ENCODE results near the gene MRPL1. TPM values are rescaled to one million over a fixed set of nuclear protein-coding genes. Genes with fewer than 3 reads are reported as not detected.
A peak's percentile ranks its signal among the peaks of the same experiment; 100 is the strongest.
"Not testable (repeated sequence)": the region's sequence is repeated elsewhere in the genome, so short reads cannot be mapped to it uniquely, and the experiment has no call there.

MRPL1 gene
- total RNA-seq, 1 donor from 2014 or later = 38.6 TPM

DNA sequence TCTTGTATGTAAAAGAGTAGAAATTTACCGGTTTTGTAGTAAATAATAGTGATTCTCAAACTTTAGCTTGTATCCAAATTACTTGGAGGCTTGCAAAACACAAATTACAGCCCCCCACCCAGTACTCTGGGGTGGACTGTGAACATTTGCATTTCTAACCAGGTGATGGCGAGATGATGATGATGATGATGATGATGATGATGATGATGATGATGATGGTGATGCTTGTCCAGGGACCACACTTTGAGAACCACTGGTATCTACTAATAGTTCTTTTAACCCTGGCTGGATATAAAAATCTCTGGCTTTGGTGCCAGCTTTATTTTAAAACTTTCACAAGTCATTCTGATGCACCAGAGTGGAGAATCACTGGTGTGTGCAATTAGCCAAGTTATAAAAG lies 96.3 kb downstream of the MRPL1 start:
- Histone ChIP-seq H3K27me3 (ENCODE audit: control insufficient read depth in 3 of 3, insufficient read depth in 3 of 3, low read length in 3 of 3) (no peaks in the 10 kb centered on the region), H3K9me3 (ENCODE audit: control insufficient read depth in 3 of 3, low read length in 3 of 3) (no peaks in the 10 kb centered on the region), H3K9ac (ENCODE audit: low read depth in 1 of 3, low read length in 3 of 3) (no peak overlapping the region), H3K27ac (ENCODE audit: low read depth, low read length) (no peak overlapping the region), H3K4me1 (ENCODE audit: control insufficient read depth in 3 of 3, insufficient read depth in 3 of 3, low read length in 3 of 3) (no peaks in the 10 kb centered on the region), H3K36me3 (ENCODE audit: control insufficient read depth in 3 of 3, insufficient read depth in 3 of 3, low read length in 3 of 3) (peaks cover 0 to 4% (median 3%) of the 10 kb centered on the region in 3 donors), H3K4me3 (ENCODE audit: low read length in 3 of 3) (no peak overlapping the region)

DNA sequence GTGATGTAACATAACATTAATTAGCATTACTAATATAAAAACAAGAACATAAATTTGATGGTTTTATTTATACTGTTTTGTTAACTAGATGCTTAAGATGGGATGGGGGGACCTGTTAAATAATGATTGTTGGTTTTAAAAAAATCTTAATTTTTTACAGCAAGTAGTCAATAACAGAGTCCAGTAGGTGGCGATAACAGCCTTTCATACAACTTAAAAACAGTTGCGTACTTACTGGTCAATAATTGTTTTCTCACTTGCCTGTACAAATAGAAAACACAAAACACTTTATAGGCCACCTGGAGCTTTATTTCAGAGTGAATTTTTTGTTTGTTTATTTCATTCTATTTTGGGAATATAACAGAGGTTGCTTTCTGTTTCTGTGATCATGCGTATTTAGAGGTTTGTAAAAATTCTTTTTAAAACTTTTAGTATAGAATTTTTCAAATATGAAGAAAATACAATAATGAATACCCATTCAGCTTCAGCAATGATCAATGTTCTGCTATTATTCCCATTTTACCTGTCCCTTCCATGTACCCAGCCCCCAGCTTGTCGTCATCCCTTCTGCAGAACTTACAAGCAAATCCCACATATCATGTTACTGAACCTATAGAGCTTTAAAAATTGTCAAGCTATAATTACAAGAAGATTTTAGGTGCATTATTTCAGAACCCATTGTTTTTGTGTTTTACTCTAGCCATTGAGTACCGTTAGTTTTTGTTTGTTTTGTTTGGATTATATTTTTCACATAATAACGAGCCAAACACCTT lies 97.1 kb downstream of the MRPL1 start:
- Histone ChIP-seq H3K27me3 (ENCODE audit: control insufficient read depth in 3 of 3, insufficient read depth in 3 of 3, low read length in 3 of 3) (no peaks in the 10 kb centered on the region), H3K9me3 (ENCODE audit: control insufficient read depth in 3 of 3, low read length in 3 of 3) (no peaks in the 10 kb centered on the region), H3K27ac (ENCODE audit: low read depth, low read length) (no peak overlapping the region), H3K4me3 (ENCODE audit: low read length in 3 of 3) (peak overlapping the region; percentile 42 to 71 (median 49)), H3K9ac (ENCODE audit: low read depth in 1 of 3, low read length in 3 of 3) (peak overlapping the region in 2 of 3 donors; percentile 26 to 52), H3K36me3 (ENCODE audit: control insufficient read depth in 3 of 3, insufficient read depth in 3 of 3, low read length in 3 of 3) (peaks cover 0 to 2% (median under 1%) of the 10 kb centered on the region in 3 donors), H3K4me1 (ENCODE audit: control insufficient read depth in 3 of 3, insufficient read depth in 3 of 3, low read length in 3 of 3) (no peaks in the 10 kb centered on the region)

DNA sequence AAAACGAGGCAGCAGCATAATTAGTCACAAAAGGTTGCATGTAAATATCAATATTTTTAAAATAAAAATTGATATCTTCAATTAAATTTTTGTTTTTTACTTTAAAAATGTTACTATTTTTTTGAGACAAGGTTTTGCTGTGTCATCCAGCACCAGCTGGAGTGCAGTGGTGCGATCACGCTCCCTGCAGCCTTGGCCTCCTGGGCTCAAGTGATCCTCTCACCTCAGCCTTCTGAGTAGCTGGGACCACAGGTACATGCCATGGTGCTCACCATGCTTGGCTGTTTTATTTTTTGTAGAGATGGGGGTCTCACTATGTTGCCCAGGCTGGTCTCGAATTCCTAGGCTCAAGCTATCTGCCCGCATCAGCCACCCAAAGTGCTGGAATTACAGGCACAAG lies 97.7 kb downstream of the MRPL1 start:
- H3K9ac ChIP-seq (ENCODE audit: low read depth in 1 of 3, low read length in 3 of 3) = peak overlapping the region in 1 of 3 donors; percentile 52
- H3K4me3 ChIP-seq (ENCODE audit: low read length in 3 of 3) = no peak overlapping the region
- no peaks in the 10 kb centered on the region for H3K36me3 ChIP-seq (ENCODE audit: control insufficient read depth in 3 of 3, insufficient read depth in 3 of 3, low read length in 3 of 3)
- H3K4me1 ChIP-seq (ENCODE audit: control insufficient read depth in 3 of 3, insufficient read depth in 3 of 3, low read length in 3 of 3) = no peaks in the 10 kb centered on the region
- H3K9me3 ChIP-seq (ENCODE audit: control insufficient read depth in 3 of 3, low read length in 3 of 3) = no peaks in the 10 kb centered on the region
- H3K27ac ChIP-seq (ENCODE audit: low read depth, low read length) = no peak overlapping the region
- no peaks in the 10 kb centered on the region for H3K27me3 ChIP-seq (ENCODE audit: control insufficient read depth in 3 of 3, insufficient read depth in 3 of 3, low read length in 3 of 3)

DNA sequence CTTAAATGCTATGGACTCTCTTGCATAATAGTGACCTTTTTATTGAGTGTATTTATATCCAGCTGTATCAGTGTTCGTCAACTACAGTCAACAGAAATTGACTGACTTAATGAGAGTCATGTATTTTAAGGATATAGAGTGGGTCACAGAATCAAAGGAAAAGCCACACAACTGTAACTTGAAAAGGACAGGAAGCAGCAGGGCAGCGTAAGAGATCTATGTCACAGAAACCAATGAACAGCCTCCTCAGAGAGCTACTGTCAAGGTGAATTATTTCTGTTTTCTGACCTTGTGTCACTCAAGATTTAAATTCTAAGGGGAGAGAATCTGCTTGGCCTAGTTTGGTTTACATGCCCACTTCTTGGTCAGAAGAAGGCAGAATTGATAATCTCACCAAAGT lies 100.4 kb downstream of the MRPL1 start:
- no peaks in the 10 kb centered on the region for H3K4me1 ChIP-seq (ENCODE audit: control insufficient read depth in 3 of 3, insufficient read depth in 3 of 3, low read length in 3 of 3)
- no peaks in the 10 kb centered on the region for H3K9me3 ChIP-seq (ENCODE audit: control insufficient read depth in 3 of 3, low read length in 3 of 3)
- no peaks in the 10 kb centered on the region for H3K27me3 ChIP-seq (ENCODE audit: control insufficient read depth in 3 of 3, insufficient read depth in 3 of 3, low read length in 3 of 3)
- H3K36me3 ChIP-seq (ENCODE audit: control insufficient read depth in 3 of 3, insufficient read depth in 3 of 3, low read length in 3 of 3) = no peaks in the 10 kb centered on the region
- no peak overlapping the region for H3K9ac ChIP-seq (ENCODE audit: low read depth in 1 of 3, low read length in 3 of 3)
- no peak overlapping the region for H3K27ac ChIP-seq (ENCODE audit: low read depth, low read length)
- no peak overlapping the region for H3K4me3 ChIP-seq (ENCODE audit: low read length in 3 of 3)

DNA sequence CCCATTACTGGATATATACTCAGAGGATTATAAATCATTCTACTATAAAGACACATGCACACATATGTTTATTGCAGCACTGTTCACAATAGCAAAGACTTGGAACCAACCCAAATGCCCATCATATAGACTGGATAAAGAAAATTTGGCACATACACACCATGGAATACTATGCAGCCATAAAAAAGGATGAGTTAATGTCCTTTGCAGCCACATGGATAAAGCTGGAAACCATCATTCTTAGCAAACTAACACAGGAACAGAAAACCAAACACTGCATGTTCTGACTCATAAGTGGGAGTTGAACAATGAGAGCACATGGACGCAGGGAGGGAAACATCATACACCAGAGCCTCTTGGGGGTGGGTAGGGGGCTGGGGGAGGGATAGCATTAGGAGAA lies 111.0 kb downstream of the MRPL1 start:
- H3K9ac ChIP-seq (ENCODE audit: low read depth in 1 of 3, low read length in 3 of 3); H3K4me1 ChIP-seq (ENCODE audit: control insufficient read depth in 3 of 3, insufficient read depth in 3 of 3, low read length in 3 of 3); H3K4me3 ChIP-seq (ENCODE audit: low read length in 3 of 3); H3K27ac ChIP-seq (ENCODE audit: low read depth, low read length); H3K27me3 ChIP-seq (ENCODE audit: control insufficient read depth in 3 of 3, insufficient read depth in 3 of 3, low read length in 3 of 3); H3K36me3 ChIP-seq (ENCODE audit: control insufficient read depth in 3 of 3, insufficient read depth in 3 of 3, low read length in 3 of 3); H3K9me3 ChIP-seq (ENCODE audit: control insufficient read depth in 3 of 3, low read length in 3 of 3): not testable (repeated sequence)

DNA sequence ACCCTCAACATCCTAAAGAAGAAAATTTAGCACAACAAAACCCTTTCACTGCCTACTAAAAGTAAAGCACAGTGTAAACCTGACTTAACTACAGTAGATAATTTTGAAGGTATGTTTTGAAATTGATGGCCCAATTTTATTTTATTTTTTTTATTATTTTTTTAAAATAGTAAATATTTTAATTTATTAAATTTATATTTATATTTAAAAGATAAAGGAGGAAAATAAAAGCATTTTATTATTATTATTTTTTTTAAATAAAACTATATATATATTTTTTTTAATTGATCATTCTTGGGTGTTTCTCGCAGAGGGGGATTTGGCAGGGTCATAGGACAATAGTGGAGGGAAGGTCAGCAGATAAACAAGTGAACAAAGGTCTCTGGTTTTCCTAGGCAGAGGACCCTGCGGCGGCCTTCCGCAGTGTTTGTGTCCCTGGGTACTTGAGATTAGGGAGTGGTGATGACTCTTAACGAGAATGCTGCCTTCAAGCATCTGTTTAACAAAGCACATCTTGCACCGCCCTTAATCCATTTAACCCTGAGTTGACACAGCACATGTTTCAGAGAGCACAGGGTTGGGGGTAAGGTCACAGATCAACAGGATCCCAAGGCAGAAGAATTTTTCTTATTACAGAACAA lies 120.4 kb downstream of the MRPL1 start:
- H3K36me3 ChIP-seq (ENCODE audit: control insufficient read depth in 3 of 3, insufficient read depth in 3 of 3, low read length in 3 of 3); H3K4me1 ChIP-seq (ENCODE audit: control insufficient read depth in 3 of 3, insufficient read depth in 3 of 3, low read length in 3 of 3); H3K27ac ChIP-seq (ENCODE audit: low read depth, low read length); H3K9me3 ChIP-seq (ENCODE audit: control insufficient read depth in 3 of 3, low read length in 3 of 3); H3K9ac ChIP-seq (ENCODE audit: low read depth in 1 of 3, low read length in 3 of 3); H3K4me3 ChIP-seq (ENCODE audit: low read length in 3 of 3); H3K27me3 ChIP-seq (ENCODE audit: control insufficient read depth in 3 of 3, insufficient read depth in 3 of 3, low read length in 3 of 3): not testable (repeated sequence)

DNA sequence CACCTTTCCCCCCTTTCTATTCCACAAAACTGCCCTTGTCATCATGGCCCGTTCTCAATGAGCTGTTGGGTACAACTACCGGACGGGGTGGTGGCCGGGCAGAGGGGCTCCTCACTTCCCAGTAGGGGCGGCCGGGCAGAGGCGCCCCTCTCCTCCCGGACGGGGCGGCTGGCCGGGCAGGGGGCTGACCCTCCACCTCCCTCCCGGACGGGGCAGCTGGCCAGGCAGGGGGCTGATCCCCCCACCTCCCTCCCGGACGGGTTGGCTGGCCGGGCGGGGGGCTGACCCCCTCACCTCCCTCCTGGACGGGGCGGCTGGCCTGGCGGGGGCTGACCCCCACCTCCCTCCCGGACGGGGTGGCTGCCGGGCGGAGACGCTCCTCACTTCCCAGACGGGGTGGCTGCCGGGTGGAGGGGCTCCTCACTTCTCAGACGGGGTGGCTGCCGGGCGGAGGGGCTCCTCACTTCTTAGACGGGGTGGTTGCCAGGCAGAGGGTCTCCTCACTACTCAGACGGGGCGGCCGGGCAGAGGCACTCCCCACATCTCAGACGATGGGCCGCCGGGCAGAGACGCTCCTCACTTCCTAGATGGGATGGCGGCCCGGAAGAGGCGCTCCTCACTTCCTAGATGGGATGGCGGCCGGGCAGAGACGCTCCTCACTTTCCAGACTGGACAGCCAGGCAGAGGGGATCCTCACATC lies 121.1 kb downstream of the MRPL1 start:
- H3K27me3 ChIP-seq (ENCODE audit: control insufficient read depth in 3 of 3, insufficient read depth in 3 of 3, low read length in 3 of 3); H3K9ac ChIP-seq (ENCODE audit: low read depth in 1 of 3, low read length in 3 of 3); H3K4me1 ChIP-seq (ENCODE audit: control insufficient read depth in 3 of 3, insufficient read depth in 3 of 3, low read length in 3 of 3); H3K9me3 ChIP-seq (ENCODE audit: control insufficient read depth in 3 of 3, low read length in 3 of 3); H3K36me3 ChIP-seq (ENCODE audit: control insufficient read depth in 3 of 3, insufficient read depth in 3 of 3, low read length in 3 of 3); H3K4me3 ChIP-seq (ENCODE audit: low read length in 3 of 3); H3K27ac ChIP-seq (ENCODE audit: low read depth, low read length): not testable (repeated sequence)

DNA sequence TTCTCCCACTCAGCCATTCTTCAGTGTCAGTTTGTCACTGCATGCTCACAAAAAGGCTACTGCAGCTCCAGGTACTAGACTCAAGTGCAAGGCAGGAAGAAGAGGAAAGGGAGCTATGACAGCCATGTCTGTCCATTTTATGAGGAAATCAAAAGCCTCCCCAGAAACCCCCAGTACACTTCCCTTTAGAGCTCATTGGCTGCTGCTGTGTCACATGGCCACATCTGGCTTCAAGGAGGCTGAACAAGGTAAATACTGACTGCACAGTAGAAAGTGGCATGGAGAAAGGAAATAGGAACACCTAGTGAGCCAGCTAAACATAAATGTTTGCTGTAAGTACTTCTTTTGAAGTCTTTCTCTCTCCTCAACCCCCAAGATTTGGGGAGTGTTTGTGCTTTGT lies 127.3 kb downstream of the MRPL1 start:
- no peak overlapping the region for H3K9ac ChIP-seq (ENCODE audit: low read depth in 1 of 3, low read length in 3 of 3)

DNA sequence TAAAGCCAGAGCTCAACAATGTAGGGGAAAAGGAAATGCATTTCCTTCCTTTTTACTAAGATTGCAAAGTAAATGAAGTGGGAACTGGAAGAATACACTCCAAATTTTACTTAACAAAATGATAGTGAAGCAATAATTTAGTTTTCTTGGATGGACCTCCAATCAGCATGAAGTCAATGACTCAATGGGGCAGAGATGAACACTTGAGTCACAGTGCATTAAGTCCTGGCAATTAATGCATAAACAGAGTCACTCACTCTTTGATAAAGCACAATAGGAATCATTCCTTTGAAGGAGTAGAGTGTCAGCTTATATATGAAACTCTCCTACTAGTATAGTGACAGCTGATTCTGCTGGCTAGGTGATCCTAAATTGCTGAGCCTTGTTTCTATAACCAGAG lies 127.8 kb downstream of the MRPL1 start:
- Histone ChIP-seq H3K27me3 (ENCODE audit: control insufficient read depth in 3 of 3, insufficient read depth in 3 of 3, low read length in 3 of 3) (no peaks in the 10 kb centered on the region), H3K27ac (ENCODE audit: low read depth, low read length) (no peak overlapping the region), H3K4me1 (ENCODE audit: control insufficient read depth in 3 of 3, insufficient read depth in 3 of 3, low read length in 3 of 3) (peaks cover 0 to 11% (median 0%) of the 10 kb centered on the region in 3 donors), H3K36me3 (ENCODE audit: control insufficient read depth in 3 of 3, insufficient read depth in 3 of 3, low read length in 3 of 3) (no peaks in the 10 kb centered on the region), H3K4me3 (ENCODE audit: low read length in 3 of 3) (no peak overlapping the region), H3K9ac (ENCODE audit: low read depth in 1 of 3, low read length in 3 of 3) (no peak overlapping the region), H3K9me3 (ENCODE audit: control insufficient read depth in 3 of 3, low read length in 3 of 3) (no peaks in the 10 kb centered on the region)

More for the DNA sequence above, 127.3 kb downstream of the MRPL1 start:
- H3K27ac ChIP-seq (ENCODE audit: low read depth, low read length) = no peak overlapping the region
- H3K36me3 ChIP-seq (ENCODE audit: control insufficient read depth in 3 of 3, insufficient read depth in 3 of 3, low read length in 3 of 3) = no peaks in the 10 kb centered on the region
- H3K4me3 ChIP-seq (ENCODE audit: low read length in 3 of 3) = no peak overlapping the region
- H3K9me3 ChIP-seq (ENCODE audit: control insufficient read depth in 3 of 3, low read length in 3 of 3) = no peaks in the 10 kb centered on the region
- H3K27me3 ChIP-seq (ENCODE audit: control insufficient read depth in 3 of 3, insufficient read depth in 3 of 3, low read length in 3 of 3) = no peaks in the 10 kb centered on the region
- H3K4me1 ChIP-seq (ENCODE audit: control insufficient read depth in 3 of 3, insufficient read depth in 3 of 3, low read length in 3 of 3) = peaks cover 0 to 11% (median 0%) of the 10 kb centered on the region in 3 donors

DNA sequence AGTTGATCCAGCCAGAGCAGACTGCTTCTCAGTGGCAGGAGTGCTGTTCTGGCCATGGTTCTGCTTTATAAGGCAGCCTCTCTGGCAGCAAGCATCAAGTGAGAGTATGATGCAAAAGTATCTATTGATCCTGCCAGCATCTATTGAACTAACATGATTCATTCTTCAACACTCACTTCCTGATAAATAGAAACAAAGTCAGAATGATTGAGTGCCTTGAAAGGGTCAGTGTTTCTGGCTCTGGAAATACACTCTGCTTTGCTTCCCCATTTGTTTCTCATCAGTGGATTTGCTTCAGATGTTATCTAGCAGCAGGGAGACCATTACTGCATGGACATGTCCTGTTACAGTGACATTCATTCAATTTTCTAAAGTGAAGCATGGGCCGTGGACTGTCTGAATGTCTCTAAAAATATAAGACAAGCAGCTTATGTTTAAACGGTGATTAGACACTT lies 128.3 kb downstream of the MRPL1 start:
- H3K27me3 ChIP-seq (ENCODE audit: control insufficient read depth in 3 of 3, insufficient read depth in 3 of 3, low read length in 3 of 3) = no peaks in the 10 kb centered on the region
- peaks cover 0 to 11% (median 0%) of the 10 kb centered on the region in 3 donors for H3K4me1 ChIP-seq (ENCODE audit: control insufficient read depth in 3 of 3, insufficient read depth in 3 of 3, low read length in 3 of 3)
- no peaks in the 10 kb centered on the region for H3K36me3 ChIP-seq (ENCODE audit: control insufficient read depth in 3 of 3, insufficient read depth in 3 of 3, low read length in 3 of 3)
- no peak overlapping the region for H3K9ac ChIP-seq (ENCODE audit: low read depth in 1 of 3, low read length in 3 of 3)
- H3K27ac ChIP-seq (ENCODE audit: low read depth, low read length) = no peak overlapping the region
- H3K4me3 ChIP-seq (ENCODE audit: low read length in 3 of 3) = no peak overlapping the region
- H3K9me3 ChIP-seq (ENCODE audit: control insufficient read depth in 3 of 3, low read length in 3 of 3) = no peaks in the 10 kb centered on the region
